Measurements from ENCODE around the gene NEGR1. TPM values are rescaled to one million over a fixed set of nuclear protein-coding genes. Genes with fewer than 3 reads are reported as not detected.
A peak's percentile ranks its signal among the peaks of the same experiment; 100 is the strongest.

NEGR1 gene
- total RNA-seq (2014; rRNA removed; shearing (Covaris generic)) = 2.1 and 3.1 TPM in 2 replicates

DNA sequence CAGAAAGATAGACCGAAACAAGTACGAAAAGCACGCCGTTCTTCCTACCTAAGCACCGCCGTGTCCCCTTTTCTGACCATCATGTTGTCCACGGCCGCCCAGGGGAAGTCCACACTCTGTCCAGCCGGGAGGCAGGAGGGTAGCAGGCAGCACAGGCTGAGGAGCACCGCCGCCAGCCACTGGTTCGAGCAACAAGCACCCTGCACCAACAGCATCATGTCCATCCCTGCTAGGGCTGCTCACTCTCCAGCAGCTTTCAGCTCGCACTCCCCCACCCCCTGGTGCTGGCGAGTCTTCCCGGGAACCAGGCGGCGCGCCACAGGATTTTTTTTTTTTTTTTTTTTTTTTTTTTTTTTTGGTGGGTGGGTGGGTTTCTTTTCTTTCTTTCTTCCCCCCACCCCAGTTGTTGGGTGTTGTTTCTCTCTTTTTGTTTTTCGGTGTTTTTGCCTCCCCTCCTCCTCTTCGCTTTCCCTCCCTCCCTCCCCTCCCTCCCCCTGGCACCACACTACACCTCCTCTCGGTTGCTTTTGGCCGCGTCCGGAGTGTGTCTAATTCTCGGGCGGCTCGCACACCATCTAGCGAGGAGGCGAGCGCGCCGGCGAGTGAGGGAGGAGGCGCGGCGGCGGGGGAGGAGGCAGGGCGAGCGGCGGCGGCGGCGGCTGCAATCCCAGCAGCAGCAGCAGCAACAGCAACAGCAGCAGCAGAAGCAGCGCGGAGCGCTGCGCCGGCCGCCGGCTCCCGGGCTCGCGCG is at the start of gene NEGR1:
TSS of gene NEGR1 (minus strand) at position 269 of the 751 bp plus-strand sequence.
- peaks cover 30% of the 10 kb centered on the region for H3K27me3 ChIP-seq (ENCODE audit: control insufficient read depth, insufficient read depth, low read length)
- peak; percentile 68 for DNase-seq
- H3K4me3 ChIP-seq (ENCODE audit: insufficient read depth, low read depth, low read length) = peak within 1 kb of the TSS; percentile 78
- H3K36me3 ChIP-seq (replicated peaks; ENCODE audit: control insufficient read depth, insufficient read depth, low read length) = no peaks in the 10 kb centered on the region

DNA sequence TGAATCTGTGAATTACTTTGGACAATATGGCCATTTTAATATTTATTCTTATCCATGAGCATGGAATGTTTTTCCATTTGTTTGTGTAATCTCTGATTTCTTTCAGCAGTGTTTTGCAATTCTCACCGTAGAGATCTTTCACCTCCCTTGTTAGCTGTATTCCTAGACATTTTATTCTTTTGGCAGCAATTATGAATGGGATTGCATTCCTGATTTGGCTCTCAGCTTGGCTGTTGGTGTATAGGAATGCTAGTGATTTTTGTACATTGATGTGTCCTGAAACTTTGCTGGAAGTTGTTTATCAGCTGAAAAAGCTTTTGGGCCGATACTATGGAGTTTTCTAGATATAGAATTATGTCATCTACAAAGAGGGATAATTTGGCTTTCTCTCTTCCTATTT is 44.2 kb upstream of the NEGR1 start:
- DNase-seq = no peak
- Histone ChIP-seq H3K4me3 (ENCODE audit: insufficient read depth, low read depth, low read length) (no peak overlapping the region), H3K27me3 (ENCODE audit: control insufficient read depth, insufficient read depth, low read length) (no peaks in the 10 kb centered on the region)

DNA sequence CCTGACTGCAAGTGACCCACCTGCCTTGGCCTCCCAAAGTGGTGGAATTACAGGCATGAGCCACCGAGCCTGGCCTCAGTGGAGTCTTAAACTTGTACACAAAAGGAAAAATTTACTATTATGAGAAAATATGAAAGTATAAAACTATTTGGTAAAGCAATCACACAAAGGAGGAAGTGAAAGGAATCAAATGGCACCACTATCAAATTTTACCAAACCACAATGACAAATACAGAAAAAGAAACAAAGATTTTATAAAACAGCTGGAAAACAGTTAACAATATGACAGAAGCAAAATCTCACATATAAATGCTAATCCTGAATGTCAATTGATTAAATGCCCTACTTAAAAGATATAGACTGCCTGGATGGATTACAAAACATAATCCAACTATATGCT is 42.1 kb upstream of the NEGR1 start:
- no peak overlapping the region for H3K4me3 ChIP-seq (ENCODE audit: insufficient read depth, low read depth, low read length)
- no peak for DNase-seq
- no peaks in the 10 kb centered on the region for H3K36me3 ChIP-seq (replicated peaks; ENCODE audit: control insufficient read depth, insufficient read depth, low read length)
- H3K27me3 ChIP-seq (ENCODE audit: control insufficient read depth, insufficient read depth, low read length) = no peaks in the 10 kb centered on the region

More for the DNA sequence above, 44.2 kb upstream of the NEGR1 start:
- H3K36me3 ChIP-seq (replicated peaks; ENCODE audit: control insufficient read depth, insufficient read depth, low read length) = no peaks in the 10 kb centered on the region

DNA sequence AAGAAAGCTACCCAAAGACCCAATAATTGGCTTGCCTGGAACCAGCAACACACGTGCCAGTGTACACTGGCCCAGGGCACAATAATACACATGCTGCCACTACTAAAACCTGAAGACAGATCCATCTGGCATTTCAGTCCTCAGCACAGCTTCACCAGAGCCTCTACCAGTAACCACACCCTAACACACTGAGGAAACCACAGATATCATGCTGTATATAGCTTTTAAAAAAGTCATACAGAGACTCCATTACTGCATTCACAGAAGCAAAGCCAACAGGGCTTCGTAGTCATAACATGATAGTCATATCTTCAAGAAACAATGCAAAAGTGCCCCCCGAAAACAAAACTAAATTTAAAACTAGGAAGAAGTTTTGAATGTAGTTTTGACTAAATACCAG is 40.6 kb upstream of the NEGR1 start:
- no peak overlapping the region for H3K4me3 ChIP-seq (ENCODE audit: insufficient read depth, low read depth, low read length)
- no peaks in the 10 kb centered on the region for H3K36me3 ChIP-seq (replicated peaks; ENCODE audit: control insufficient read depth, insufficient read depth, low read length)
- DNase-seq = no peak
- no peaks in the 10 kb centered on the region for H3K27me3 ChIP-seq (ENCODE audit: control insufficient read depth, insufficient read depth, low read length)

DNA sequence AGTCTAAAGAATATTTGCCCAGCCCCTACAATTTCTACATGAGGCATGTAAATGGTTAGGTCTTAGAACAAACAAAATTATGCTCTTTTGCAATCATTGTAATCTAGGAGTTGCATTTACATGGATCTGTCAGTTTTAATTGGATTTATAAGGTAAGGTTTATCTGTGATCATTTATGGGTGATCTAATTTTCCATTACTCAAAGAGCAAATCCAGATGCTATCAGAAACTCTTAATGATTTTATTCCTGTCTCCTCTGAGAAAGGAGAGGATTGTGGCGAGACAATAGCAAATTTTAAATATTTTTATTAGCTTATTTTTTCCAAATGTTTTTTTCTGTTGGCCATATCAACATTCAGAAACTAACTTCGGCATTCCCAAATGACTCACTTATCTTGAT is 14.2 kb upstream of the NEGR1 start:
- H3K27me3 ChIP-seq (ENCODE audit: control insufficient read depth, insufficient read depth, low read length) = no peaks in the 10 kb centered on the region
- no peak for DNase-seq
- H3K36me3 ChIP-seq (replicated peaks; ENCODE audit: control insufficient read depth, insufficient read depth, low read length) = no peaks in the 10 kb centered on the region
- no peak overlapping the region for H3K4me3 ChIP-seq (ENCODE audit: insufficient read depth, low read depth, low read length)

DNA sequence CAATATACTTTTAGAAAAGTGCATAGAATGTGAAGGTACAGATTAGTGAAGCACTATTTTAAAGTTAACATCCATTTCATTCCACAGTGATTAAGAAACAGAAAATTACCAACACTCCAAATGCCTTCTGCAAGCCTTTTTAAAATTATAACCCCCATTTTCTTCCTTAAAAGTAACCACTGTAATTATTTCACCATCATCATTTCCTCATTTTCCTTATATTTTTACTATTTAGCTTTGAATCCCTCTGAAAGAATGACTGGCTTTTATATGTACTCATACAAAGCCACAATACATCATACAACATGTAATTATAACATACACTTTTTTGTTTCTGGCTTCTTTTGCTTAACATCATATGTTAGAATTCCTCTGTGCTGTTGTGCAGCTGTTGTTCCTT is 6.5 kb upstream of the NEGR1 start:
- Histone ChIP-seq H3K27me3 (ENCODE audit: control insufficient read depth, insufficient read depth, low read length) (peaks cover 13% of the 10 kb centered on the region; the same call in 1 of the 2 replicates), H3K36me3 (replicated peaks; ENCODE audit: control insufficient read depth, insufficient read depth, low read length) (no peaks in the 10 kb centered on the region), H3K4me3 (ENCODE audit: insufficient read depth, low read depth, low read length) (no peak overlapping the region)
- DNase-seq = no peak

DNA sequence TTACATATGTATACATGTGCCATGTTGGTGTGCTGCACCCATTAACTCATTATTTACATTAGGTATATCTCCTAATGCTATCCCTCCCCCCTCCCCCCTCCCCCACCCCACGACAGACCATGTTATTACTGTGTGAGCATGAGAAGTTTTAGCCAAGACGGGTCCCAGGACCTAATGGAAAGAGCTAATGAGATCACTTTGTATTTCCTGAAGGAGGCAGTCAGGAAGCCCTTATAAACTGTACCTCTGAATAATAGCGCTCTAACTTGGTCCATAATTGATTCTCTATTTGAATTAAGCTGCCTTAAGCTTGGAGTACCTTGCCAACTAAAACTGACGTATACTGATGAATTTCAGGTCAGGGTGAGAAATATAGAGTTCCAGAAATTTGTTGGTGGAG is 4.1 kb upstream of the NEGR1 start:
- Histone ChIP-seq H3K36me3 (replicated peaks; ENCODE audit: control insufficient read depth, insufficient read depth, low read length) (no peaks in the 10 kb centered on the region), H3K27me3 (ENCODE audit: control insufficient read depth, insufficient read depth, low read length) (peaks cover 18% of the 10 kb centered on the region), H3K4me3 (ENCODE audit: insufficient read depth, low read depth, low read length) (no peak overlapping the region)
- DNase-seq = no peak

DNA sequence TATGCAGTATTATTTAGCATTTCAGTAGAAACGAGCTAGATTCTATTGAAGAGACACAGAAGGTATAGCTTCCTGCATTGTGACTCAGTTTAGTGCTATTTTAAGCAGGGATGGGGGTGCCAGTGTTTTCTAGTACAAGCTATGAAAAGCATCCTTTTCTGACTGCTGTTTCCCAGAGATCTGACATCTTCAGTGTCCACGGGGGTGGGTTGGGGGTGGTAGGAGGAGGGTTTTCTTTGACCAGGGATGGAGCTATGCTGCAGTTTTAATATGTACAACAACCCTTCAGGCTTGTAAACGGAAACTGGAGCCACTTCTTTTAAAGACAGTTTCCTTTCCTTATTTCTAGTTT is 2.7 kb upstream of the NEGR1 start:
- no peak for DNase-seq
- peaks cover 29% of the 10 kb centered on the region for H3K27me3 ChIP-seq (ENCODE audit: control insufficient read depth, insufficient read depth, low read length)
- peak overlapping the region; percentile 78; the same call in 1 of the 2 replicates for H3K4me3 ChIP-seq (ENCODE audit: insufficient read depth, low read depth, low read length)
- no peaks in the 10 kb centered on the region for H3K36me3 ChIP-seq (replicated peaks; ENCODE audit: control insufficient read depth, insufficient read depth, low read length)

DNA sequence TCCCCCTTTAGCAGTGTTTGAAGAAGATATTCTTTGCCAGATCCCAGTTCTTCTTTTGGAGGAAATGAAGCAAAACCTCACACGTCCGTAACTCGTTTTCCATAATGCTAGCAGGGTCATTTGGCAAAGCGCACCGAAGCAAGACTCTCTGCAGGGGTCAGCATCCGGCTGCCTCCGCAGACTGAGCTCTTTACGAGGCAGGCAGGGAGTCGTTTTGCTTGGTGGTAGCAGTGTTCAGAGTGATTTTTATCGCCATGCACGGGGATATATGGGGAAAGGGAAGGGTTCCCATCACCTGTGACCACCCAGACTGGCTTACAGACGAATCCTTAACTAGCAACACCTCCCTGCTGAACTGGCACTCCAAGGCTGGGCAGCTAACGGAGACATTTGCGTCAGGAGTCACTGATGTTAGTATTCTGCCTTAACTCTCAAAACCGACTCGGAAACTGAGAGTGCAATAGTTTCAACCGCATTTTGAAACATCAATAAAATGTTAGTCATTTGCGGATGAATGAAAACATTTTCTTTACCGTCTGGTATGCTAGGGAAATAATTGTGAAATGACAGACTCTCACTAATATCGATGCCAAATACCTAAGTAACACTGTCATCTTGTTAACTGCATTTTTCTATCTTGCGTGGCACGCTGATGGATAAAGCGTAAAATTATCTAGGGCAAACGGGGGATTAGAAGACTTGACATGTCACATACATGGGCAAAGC is 2.2 kb upstream of the NEGR1 start:
- H3K27me3 ChIP-seq (ENCODE audit: control insufficient read depth, insufficient read depth, low read length) = peaks cover 30% of the 10 kb centered on the region
- peak overlapping the region; percentile 78 for H3K4me3 ChIP-seq (ENCODE audit: insufficient read depth, low read depth, low read length)
- no peaks in the 10 kb centered on the region for H3K36me3 ChIP-seq (replicated peaks; ENCODE audit: control insufficient read depth, insufficient read depth, low read length)
- peak; percentile 34 for DNase-seq

DNA sequence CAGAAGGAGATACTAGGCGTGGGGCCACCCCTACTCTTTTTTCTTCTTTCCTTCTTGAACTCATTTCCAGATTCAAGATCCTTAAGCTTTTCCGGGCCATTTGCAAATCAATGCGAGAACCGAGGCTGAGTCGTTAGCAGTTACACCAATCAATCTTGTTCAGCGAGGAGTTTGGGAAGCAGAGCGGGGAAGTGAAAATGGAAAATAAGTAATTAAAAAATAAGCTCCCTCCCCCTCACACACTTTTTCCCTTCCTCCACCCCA is 1.7 kb upstream of the NEGR1 start:
- DNase-seq = no peak
- H3K36me3 ChIP-seq (replicated peaks; ENCODE audit: control insufficient read depth, insufficient read depth, low read length) = no peaks in the 10 kb centered on the region
- H3K4me3 ChIP-seq (ENCODE audit: insufficient read depth, low read depth, low read length) = peak overlapping the region; percentile 78
- peaks cover 30% of the 10 kb centered on the region for H3K27me3 ChIP-seq (ENCODE audit: control insufficient read depth, insufficient read depth, low read length)

DNA sequence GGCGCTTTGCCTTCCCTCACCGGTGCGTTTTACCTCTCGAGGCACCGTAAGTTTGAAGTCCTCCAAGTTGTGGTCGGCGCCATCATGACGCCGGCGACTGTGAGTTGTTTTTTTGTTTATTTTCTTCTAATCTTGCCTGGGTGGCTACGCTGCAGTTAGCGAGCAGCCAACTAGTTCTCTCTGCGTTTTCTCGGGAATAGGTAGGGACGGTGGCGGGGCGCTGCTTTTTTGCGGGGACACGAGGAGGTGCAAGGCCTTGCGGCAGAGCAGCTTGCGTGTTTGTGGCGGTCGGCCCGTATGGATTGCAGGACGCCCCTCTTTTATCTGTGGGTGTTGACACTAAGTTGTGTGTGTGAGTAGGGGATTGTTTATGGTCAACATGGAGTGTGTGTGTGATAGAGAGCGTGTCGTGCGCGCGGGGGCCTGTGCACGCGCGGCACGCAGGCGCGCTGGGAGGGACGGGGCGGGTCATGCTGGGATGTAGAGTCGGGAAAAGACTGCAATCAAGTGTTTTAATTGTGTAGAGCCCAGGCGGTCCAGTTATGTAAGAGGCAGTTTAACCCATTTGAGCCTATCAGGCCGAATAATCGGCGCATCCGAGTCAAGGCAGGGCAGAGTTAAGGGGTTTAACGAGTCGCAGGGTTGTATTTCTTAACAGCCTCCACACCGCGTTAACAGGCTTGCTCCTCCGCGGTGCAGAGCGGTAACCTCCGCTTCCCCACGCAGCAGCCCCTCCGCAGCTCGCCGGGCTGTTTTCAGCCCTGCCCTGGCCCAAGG is 1.2 kb upstream of the NEGR1 start:
- Histone ChIP-seq H3K4me3 (ENCODE audit: insufficient read depth, low read depth, low read length) (peak overlapping the region; percentile 78), H3K36me3 (replicated peaks; ENCODE audit: control insufficient read depth, insufficient read depth, low read length) (no peaks in the 10 kb centered on the region), H3K27me3 (ENCODE audit: control insufficient read depth, insufficient read depth, low read length) (peaks cover 30% of the 10 kb centered on the region)
- peak; percentile 54 for DNase-seq

DNA sequence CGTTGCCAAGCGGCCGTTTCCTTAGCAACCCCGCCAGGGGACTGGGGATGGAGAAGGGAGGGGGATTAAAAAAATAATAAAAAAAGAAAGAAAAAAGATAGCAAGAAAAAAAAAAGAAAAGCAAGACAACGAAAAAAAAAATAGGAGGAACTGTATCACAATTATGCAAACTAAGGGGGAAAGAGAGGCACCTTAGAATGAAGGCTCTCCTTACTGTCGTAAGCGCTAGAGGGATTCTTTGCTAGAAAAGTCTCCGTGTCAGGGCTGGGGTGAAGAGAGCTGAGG is 625 bp upstream of the NEGR1 start:
- DNase-seq = no peak
- peaks cover 30% of the 10 kb centered on the region for H3K27me3 ChIP-seq (ENCODE audit: control insufficient read depth, insufficient read depth, low read length)
- peak overlapping the region; percentile 78 for H3K4me3 ChIP-seq (ENCODE audit: insufficient read depth, low read depth, low read length)
- H3K36me3 ChIP-seq (replicated peaks; ENCODE audit: control insufficient read depth, insufficient read depth, low read length) = no peaks in the 10 kb centered on the region

DNA sequence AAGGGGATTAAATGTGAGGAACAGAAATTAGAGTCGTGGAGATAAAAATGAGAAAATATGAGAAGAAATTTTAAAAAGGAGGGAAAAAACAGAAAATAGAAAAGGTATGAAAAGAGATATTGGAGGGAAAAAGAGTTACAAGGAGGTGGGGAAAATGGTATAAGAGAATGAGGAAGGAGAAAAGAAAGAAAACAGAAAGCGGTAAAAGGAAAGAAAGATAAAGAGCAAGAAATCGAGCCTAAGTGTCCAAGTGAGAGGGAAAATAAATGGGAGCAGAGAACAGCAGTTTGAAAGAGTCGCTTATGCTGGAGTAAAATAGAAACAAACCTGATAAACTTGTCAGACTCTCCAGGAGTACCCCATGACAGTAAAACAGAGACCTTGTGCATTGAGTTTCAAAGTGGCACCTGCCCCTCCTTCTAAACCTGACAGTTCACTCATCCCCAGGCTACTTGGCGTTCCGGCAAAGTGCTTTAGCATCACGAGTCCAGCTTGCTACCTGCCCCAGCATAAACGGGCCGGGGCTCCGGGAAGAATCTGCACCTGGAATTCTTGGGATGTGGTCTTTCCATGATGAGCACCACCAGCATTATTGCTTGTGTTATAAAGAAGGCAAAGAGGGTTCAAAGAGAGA is 585 bp downstream of the NEGR1 start:
- H3K36me3 ChIP-seq (replicated peaks; ENCODE audit: control insufficient read depth, insufficient read depth, low read length) = no peaks in the 10 kb centered on the region
- peak overlapping the region; percentile 78 for H3K4me3 ChIP-seq (ENCODE audit: insufficient read depth, low read depth, low read length)
- peaks cover 30% of the 10 kb centered on the region for H3K27me3 ChIP-seq (ENCODE audit: control insufficient read depth, insufficient read depth, low read length)
- peak; percentile 3 for DNase-seq

DNA sequence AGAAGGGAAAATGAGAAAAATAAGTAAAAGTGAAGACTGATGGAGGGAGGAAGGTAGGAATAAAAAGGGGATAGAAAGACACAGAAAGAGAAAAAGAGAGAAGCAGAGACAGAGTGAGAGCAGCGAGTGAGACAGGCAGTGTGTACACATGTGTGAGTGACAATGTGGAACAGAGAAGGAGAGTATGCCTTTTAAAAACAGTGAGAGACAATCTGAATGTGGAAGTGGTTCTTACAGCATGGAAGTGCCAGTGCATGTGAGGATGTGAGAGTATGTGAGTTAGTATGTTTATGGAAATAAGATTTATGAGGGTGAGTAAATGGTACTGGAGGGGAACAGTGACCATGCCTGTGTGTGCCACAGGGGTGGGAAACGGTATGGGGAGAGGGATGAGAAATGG is 1.2 kb downstream of the NEGR1 start:
- Histone ChIP-seq H3K36me3 (replicated peaks; ENCODE audit: control insufficient read depth, insufficient read depth, low read length) (no peaks in the 10 kb centered on the region), H3K27me3 (ENCODE audit: control insufficient read depth, insufficient read depth, low read length) (peaks cover 30% of the 10 kb centered on the region), H3K4me3 (ENCODE audit: insufficient read depth, low read depth, low read length) (no peak overlapping the region)
- DNase-seq = no peak

DNA sequence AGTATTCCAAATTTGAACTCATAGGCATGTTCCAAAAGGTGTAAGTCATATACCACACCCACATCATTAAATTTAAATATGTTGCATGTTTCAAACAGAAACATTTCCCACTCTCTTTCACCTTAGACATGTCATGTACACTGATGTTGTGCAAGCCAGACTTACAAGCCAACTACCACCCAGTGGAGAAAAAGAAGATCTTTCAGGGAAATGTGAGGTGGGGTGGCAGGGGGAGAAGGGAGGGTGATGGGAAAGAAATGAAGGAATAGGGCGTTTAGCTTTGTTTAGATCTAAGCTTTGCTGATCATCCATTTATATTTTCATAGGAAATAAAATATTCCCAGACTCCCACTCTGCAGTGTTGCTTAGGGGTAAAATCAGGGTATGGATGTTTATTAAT is 1.6 kb downstream of the NEGR1 start:
- H3K27me3 ChIP-seq (ENCODE audit: control insufficient read depth, insufficient read depth, low read length) = peaks cover 26% of the 10 kb centered on the region
- H3K4me3 ChIP-seq (ENCODE audit: insufficient read depth, low read depth, low read length) = no peak overlapping the region
- no peaks in the 10 kb centered on the region for H3K36me3 ChIP-seq (replicated peaks; ENCODE audit: control insufficient read depth, insufficient read depth, low read length)
- DNase-seq = no peak
